GM18868 (cell line): ENCODE data around the gene SLC25A45.

Experiments
- ATAC-seq: cut with Tn5 transposase; IDR thresholded peaks from one replicate; pipeline ENCODE4 v1.9.1; 2021; ENCODE audit warnings: mild to moderate bottlenecking, moderate library complexity; ENCODE audit not compliant: unreplicated experiment

The SLC25A45 gene

GRCh38 chr11:65327021-65327420 lies 55.4 kb downstream of the SLC25A45 start:
- no peak for ATAC-seq

DNA sequence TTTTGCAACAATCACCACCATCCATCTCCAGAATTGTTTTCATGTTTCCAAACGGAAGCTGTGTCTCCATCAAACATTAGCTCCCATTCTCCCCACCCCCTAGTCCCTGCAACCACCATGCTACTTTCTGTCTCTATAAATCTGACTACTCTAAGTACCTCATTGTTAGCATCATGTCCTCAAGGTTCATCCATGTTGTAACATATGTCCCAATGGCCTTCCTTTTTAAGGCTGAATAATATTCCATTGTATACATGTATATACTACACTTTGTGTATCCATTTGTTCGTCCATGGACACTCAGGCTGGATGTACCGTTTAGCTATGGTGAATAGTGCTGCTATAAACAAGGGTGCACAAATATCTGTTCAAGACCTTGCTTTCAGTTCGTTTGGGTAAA lies 57.0 kb downstream of the SLC25A45 start:
- ATAC-seq, result no peak
